ENCODE measurements around the gene CHST8.

The CHST8 gene

GRCh38 chr19:33697766-33698165 is 76.0 kb downstream of the CHST8 start:
- H3K27ac Mint-ChIP-seq: no peak overlapping the region
- peaks cover 5% of the 10 kb centered on the region for H3K27me3 Mint-ChIP-seq
- H3K4me1 Mint-ChIP-seq (ENCODE audit: low read depth): no peaks in the 10 kb centered on the region
- H3K36me3 Mint-ChIP-seq (ENCODE audit: low read depth): no peaks in the 10 kb centered on the region
- no peak overlapping the region for H3K4me3 Mint-ChIP-seq
- no peaks in the 10 kb centered on the region for H3K9me3 Mint-ChIP-seq

- H3K4me1 Mint-ChIP-seq (ENCODE audit: low read depth): no peaks in the 10 kb centered on the region
- peaks cover 5% of the 10 kb centered on the region for H3K27me3 Mint-ChIP-seq
- H3K4me3 Mint-ChIP-seq: no peak overlapping the region
- H3K36me3 Mint-ChIP-seq (ENCODE audit: low read depth): no peaks in the 10 kb centered on the region
- no peak overlapping the region for H3K27ac Mint-ChIP-seq
- no peaks in the 10 kb centered on the region for H3K9me3 Mint-ChIP-seq
Observed at GRCh38 chr19:33698576-33699435, 77.1 kb downstream of the CHST8 start.

- Mint-ChIP-seq H3K27ac (no peak overlapping the region), H3K27me3 (peaks cover 5% of the 10 kb centered on the region), H3K9me3 (no peaks in the 10 kb centered on the region), H3K36me3 (ENCODE audit: low read depth) (no peaks in the 10 kb centered on the region), H3K4me1 (ENCODE audit: low read depth) (no peaks in the 10 kb centered on the region), H3K4me3 (no peak overlapping the region)
Observed at GRCh38 chr19:33699754-33700407, 78.1 kb downstream of the CHST8 start.

GRCh38 chr19:33700408-33701013 is 78.8 kb downstream of the CHST8 start:
- H3K36me3 Mint-ChIP-seq (ENCODE audit: low read depth): no peaks in the 10 kb centered on the region
- H3K9me3 Mint-ChIP-seq: no peaks in the 10 kb centered on the region
- H3K27ac Mint-ChIP-seq: no peak overlapping the region
- no peak overlapping the region for H3K4me3 Mint-ChIP-seq
- H3K4me1 Mint-ChIP-seq (ENCODE audit: low read depth): no peaks in the 10 kb centered on the region
- peaks cover 5% of the 10 kb centered on the region for H3K27me3 Mint-ChIP-seq

GRCh38 chr19:33701565-33701964 is 79.8 kb downstream of the CHST8 start:
- Mint-ChIP-seq H3K4me1 (ENCODE audit: low read depth) (no peaks in the 10 kb centered on the region), H3K4me3 (no peak overlapping the region), H3K27me3 (peaks cover 5% of the 10 kb centered on the region), H3K36me3 (ENCODE audit: low read depth) (no peaks in the 10 kb centered on the region), H3K27ac (no peak overlapping the region), H3K9me3 (no peaks in the 10 kb centered on the region)

GRCh38 chr19:33702606-33703437 is 81.1 kb downstream of the CHST8 start:
- H3K27ac Mint-ChIP-seq: no peak overlapping the region
- no peaks in the 10 kb centered on the region for H3K36me3 Mint-ChIP-seq (ENCODE audit: low read depth)
- no peaks in the 10 kb centered on the region for H3K9me3 Mint-ChIP-seq
- no peaks in the 10 kb centered on the region for H3K4me1 Mint-ChIP-seq (ENCODE audit: low read depth)
- H3K4me3 Mint-ChIP-seq: no peak overlapping the region
- peaks cover 5% of the 10 kb centered on the region for H3K27me3 Mint-ChIP-seq

- H3K27me3 Mint-ChIP-seq: peaks cover 5% of the 10 kb centered on the region
- no peak overlapping the region for H3K27ac Mint-ChIP-seq
- no peaks in the 10 kb centered on the region for H3K36me3 Mint-ChIP-seq (ENCODE audit: low read depth)
- H3K4me1 Mint-ChIP-seq (ENCODE audit: low read depth): no peaks in the 10 kb centered on the region
- H3K9me3 Mint-ChIP-seq: no peaks in the 10 kb centered on the region
- H3K4me3 Mint-ChIP-seq: no peak overlapping the region
Observed at GRCh38 chr19:33703438-33703750, 81.6 kb downstream of the CHST8 start.

GRCh38 chr19:33703821-33704220 is 82.1 kb downstream of the CHST8 start:
- Mint-ChIP-seq H3K36me3 (ENCODE audit: low read depth) (no peaks in the 10 kb centered on the region), H3K27me3 (peaks cover 5% of the 10 kb centered on the region), H3K27ac (no peak overlapping the region), H3K4me3 (no peak overlapping the region), H3K9me3 (no peaks in the 10 kb centered on the region), H3K4me1 (ENCODE audit: low read depth) (no peaks in the 10 kb centered on the region)

- Mint-ChIP-seq H3K9me3 (no peaks in the 10 kb centered on the region), H3K36me3 (ENCODE audit: low read depth) (no peaks in the 10 kb centered on the region), H3K4me1 (ENCODE audit: low read depth) (no peaks in the 10 kb centered on the region), H3K27me3 (peaks cover 5% of the 10 kb centered on the region), H3K4me3 (no peak overlapping the region), H3K27ac (no peak overlapping the region)
Observed at GRCh38 chr19:33704271-33704670, 82.5 kb downstream of the CHST8 start.

GRCh38 chr19:33705090-33705847 is 83.5 kb downstream of the CHST8 start:
- Mint-ChIP-seq H3K4me3 (no peak overlapping the region), H3K4me1 (ENCODE audit: low read depth) (no peaks in the 10 kb centered on the region), H3K9me3 (peaks cover 4% of the 10 kb centered on the region), H3K27me3 (peaks cover 5% of the 10 kb centered on the region), H3K36me3 (ENCODE audit: low read depth) (no peaks in the 10 kb centered on the region), H3K27ac (no peak overlapping the region)

- Mint-ChIP-seq H3K4me3 (no peak overlapping the region), H3K27ac (no peak overlapping the region), H3K9me3 (peaks cover 6% of the 10 kb centered on the region), H3K27me3 (peaks cover 5% of the 10 kb centered on the region), H3K4me1 (ENCODE audit: low read depth) (no peaks in the 10 kb centered on the region), H3K36me3 (ENCODE audit: low read depth) (no peaks in the 10 kb centered on the region)
Observed at GRCh38 chr19:33705860-33706259, 84.1 kb downstream of the CHST8 start.

- Mint-ChIP-seq H3K27ac (no peak overlapping the region), H3K27me3 (peaks cover 3% of the 10 kb centered on the region), H3K36me3 (ENCODE audit: low read depth) (no peaks in the 10 kb centered on the region), H3K4me1 (ENCODE audit: low read depth) (no peaks in the 10 kb centered on the region), H3K9me3 (peaks cover 6% of the 10 kb centered on the region), H3K4me3 (no peak overlapping the region)
Observed at GRCh38 chr19:33706631-33707030, 84.9 kb downstream of the CHST8 start.

- Mint-ChIP-seq H3K36me3 (ENCODE audit: low read depth) (no peaks in the 10 kb centered on the region), H3K9me3 (peaks cover 23% of the 10 kb centered on the region), H3K27ac (no peak overlapping the region), H3K4me1 (ENCODE audit: low read depth) (no peaks in the 10 kb centered on the region), H3K4me3 (no peak overlapping the region), H3K27me3 (peaks cover 3% of the 10 kb centered on the region)
Observed at GRCh38 chr19:33712268-33712667, 90.5 kb downstream of the CHST8 start.

GRCh38 chr19:33713194-33713593 is 91.4 kb downstream of the CHST8 start:
- no peaks in the 10 kb centered on the region for H3K4me1 Mint-ChIP-seq (ENCODE audit: low read depth)
- peaks cover 23% of the 10 kb centered on the region for H3K9me3 Mint-ChIP-seq
- H3K27ac Mint-ChIP-seq: no peak overlapping the region
- no peaks in the 10 kb centered on the region for H3K36me3 Mint-ChIP-seq (ENCODE audit: low read depth)
- peaks cover 3% of the 10 kb centered on the region for H3K27me3 Mint-ChIP-seq
- H3K4me3 Mint-ChIP-seq: no peak overlapping the region
